Subcutaneous abdominal adipose tissue (tissue), 5 donors: ENCODE measurements around the gene PANK1.
"Not testable (repeated sequence)": the region's sequence is repeated elsewhere in the genome, so short reads cannot be mapped to it uniquely, and the experiment has no call there.

ENCODE experiments used
- H3K27ac ChIP-seq: one replicate; pipeline ENCODE4 v1.7.0; 2013; ENCODE audit warnings: low read depth, mild to moderate bottlenecking, inconsistent platforms, low read length, moderate library complexity
- H3K27me3 ChIP-seq, 5 donors: one replicate each; pipeline ENCODE4 v1.7.0; 2013; ENCODE audit warnings: low read length in 5 of 5, inconsistent platforms in 1 of 5; ENCODE audit not compliant: control insufficient read depth in 5 of 5, insufficient read depth in 4 of 5
- H3K36me3 ChIP-seq, 5 donors: one replicate each; pipeline ENCODE4 v1.7.0; 2013; ENCODE audit warnings: low read length in 5 of 5; ENCODE audit not compliant: control insufficient read depth in 5 of 5, insufficient read depth in 5 of 5
- H3K4me1 ChIP-seq, 5 donors: one replicate each; pipeline ENCODE4 v1.7.0; 2013; ENCODE audit warnings: low read length in 5 of 5, mild to moderate bottlenecking in 3 of 5, moderate library complexity in 1 of 5; ENCODE audit not compliant: control insufficient read depth in 5 of 5, insufficient read depth in 5 of 5
- H3K4me3 ChIP-seq, 5 donors: one replicate each; pipeline ENCODE4 v1.7.0; 2013; ENCODE audit warnings: low read length in 5 of 5, low read depth in 1 of 5
- H3K9ac ChIP-seq, 5 donors: one replicate each; pipeline ENCODE4 v1.7.0; 2013; ENCODE audit warnings: low read length in 5 of 5, mild to moderate bottlenecking in 4 of 5, moderate library complexity in 3 of 5
- H3K9me3 ChIP-seq, 5 donors: one replicate each; pipeline ENCODE4 v1.7.0; 2013; ENCODE audit warnings: low read length in 5 of 5; ENCODE audit not compliant: control insufficient read depth in 5 of 5
- donor health status: healthy.
- donor health status: healthy.
- donor health status: healthy.
- donor health status: healthy.
- donor health status: healthy.

PANK1 gene

DNA sequence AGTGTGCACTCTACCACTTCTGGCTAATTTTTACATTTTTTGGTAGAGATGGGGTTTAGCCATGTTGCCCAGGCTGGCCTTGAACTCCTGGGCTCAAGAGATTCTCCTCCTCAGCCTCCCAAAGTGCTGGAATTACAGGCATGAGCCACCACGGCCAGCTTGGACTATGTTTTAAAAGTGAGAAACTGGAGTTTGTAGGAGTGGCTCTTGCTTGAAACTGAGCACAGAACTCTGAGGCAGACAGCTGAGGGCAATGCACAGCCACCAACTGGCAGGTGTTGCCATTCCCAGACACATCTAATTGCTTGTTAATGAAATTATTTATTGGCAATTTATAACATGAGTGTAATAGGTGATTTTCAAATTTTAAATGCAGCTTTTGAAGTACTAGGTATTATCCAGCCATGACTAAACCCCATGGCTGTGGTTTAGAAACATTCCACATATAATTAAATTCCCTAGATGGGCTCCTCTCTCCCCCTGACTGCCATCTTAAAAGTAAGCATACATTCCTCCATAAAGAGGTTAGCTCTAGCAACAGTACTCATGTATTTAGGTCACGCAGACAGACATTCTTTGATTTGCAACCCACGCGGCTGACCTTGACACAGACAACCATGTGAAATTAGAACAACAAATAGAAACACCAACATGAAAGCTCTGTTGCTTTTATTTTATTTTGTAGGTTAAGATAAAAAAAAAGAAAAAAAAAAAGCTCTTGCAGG, 19.8 kb downstream of the PANK1 start:
- Histone ChIP-seq H3K27ac (no peak overlapping the region), H3K36me3 (no peaks in the 10 kb centered on the region), H3K9me3 (peaks cover 0 to 4% (median 0%) of the 10 kb centered on the region in 5 donors), H3K4me1 (no peaks in the 10 kb centered on the region), H3K27me3 (no peaks in the 10 kb centered on the region), H3K4me3 (no peak overlapping the region), H3K9ac (no peak overlapping the region)

DNA sequence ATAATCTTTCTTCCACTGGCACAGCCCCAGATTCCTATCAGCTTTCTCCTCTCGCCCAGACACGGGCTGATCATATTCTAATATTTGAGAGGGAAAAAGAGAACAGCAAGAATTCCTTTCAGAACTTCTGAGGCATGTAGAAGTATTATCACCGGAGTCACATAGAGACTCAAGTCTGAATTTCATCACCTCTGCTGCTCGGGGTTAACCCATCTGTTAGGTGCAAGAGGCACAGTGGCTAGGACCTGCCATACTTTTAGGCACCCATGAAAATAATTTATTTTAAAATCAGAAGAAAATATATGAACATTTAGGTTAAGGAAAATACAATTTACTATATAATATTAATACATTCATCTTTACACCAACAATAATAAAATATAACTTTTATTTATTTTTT, 21.0 kb downstream of the PANK1 start:
- H3K36me3 ChIP-seq = no peaks in the 10 kb centered on the region
- peaks cover 0 to 7% (median 6%) of the 10 kb centered on the region in 5 donors for H3K9me3 ChIP-seq
- no peak overlapping the region for H3K9ac ChIP-seq
- no peaks in the 10 kb centered on the region for H3K27me3 ChIP-seq
- no peak overlapping the region for H3K4me3 ChIP-seq
- no peaks in the 10 kb centered on the region for H3K4me1 ChIP-seq
- no peak overlapping the region for H3K27ac ChIP-seq

DNA sequence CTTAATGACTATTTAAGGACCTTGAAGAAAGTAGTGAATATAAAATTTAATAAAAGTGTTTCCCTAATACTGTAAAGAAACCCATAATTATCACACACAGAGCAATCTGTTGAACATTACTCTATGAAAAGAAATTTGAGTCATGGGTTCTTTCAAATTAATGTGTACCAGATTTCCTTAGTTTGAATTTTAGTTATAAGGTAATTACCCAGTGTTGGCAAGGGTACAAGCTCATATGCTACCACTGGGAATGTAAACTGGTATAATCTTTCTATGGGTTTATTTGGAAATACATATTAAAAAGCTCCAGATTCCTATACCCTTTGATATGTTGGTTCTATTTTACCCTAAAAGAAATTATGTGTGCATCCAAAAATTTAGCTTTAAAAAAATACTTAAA, 22.9 kb downstream of the PANK1 start:
- no peak overlapping the region for H3K4me3 ChIP-seq
- H3K4me1 ChIP-seq = no peaks in the 10 kb centered on the region
- no peak overlapping the region for H3K9ac ChIP-seq
- H3K27me3 ChIP-seq = no peaks in the 10 kb centered on the region
- no peak overlapping the region for H3K27ac ChIP-seq
- no peaks in the 10 kb centered on the region for H3K36me3 ChIP-seq
- H3K9me3 ChIP-seq = peaks cover 0 to 7% (median 6%) of the 10 kb centered on the region in 5 donors

DNA sequence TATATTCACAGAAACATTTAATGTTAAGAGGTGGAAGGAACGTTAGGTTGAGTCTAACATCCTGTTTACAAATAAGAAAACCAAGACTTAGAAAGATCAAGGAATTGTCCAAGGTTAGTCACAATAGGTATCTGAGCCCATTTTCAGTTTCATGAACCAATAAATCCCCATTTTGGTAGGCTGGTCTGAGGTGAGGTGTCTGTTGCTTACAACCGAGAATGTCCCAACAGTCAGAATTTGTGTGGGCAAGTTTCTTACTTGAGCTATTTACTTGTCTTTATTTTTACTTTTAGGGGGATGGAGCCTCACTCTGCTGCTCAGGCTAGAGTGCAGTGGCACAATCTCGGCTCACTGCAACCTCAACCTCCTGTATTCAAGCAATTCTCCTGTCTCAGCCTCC, 23.6 kb downstream of the PANK1 start:
- Histone ChIP-seq H3K9me3 (peaks cover 0 to 7% (median 6%) of the 10 kb centered on the region in 5 donors), H3K36me3 (no peaks in the 10 kb centered on the region), H3K27ac (no peak overlapping the region), H3K4me3 (no peak overlapping the region), H3K9ac (no peak overlapping the region), H3K27me3 (no peaks in the 10 kb centered on the region), H3K4me1 (no peaks in the 10 kb centered on the region)

DNA sequence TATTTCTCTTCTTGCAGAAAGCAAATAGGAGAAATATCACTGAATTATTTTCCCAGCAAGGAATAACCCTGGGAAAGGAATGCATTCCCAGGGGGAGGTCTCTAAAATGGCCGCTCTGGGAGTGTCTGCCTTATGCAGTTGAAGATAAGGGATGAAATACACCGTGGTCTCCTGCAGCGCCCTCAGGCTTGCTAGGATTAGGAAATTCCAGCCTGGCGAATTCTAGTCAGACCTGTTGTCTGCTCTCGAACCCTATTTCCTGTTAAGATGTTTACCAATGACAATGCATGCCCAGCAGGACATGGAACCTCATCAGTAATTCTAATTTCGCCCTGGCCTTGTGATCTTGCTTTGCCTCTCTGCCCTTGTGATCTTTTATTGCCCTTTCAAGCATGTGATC, 24.7 kb downstream of the PANK1 start:
- not testable (repeated sequence) for H3K27me3 ChIP-seq, H3K9me3 ChIP-seq, H3K4me3 ChIP-seq, H3K4me1 ChIP-seq, H3K9ac ChIP-seq, H3K27ac ChIP-seq, H3K36me3 ChIP-seq

DNA sequence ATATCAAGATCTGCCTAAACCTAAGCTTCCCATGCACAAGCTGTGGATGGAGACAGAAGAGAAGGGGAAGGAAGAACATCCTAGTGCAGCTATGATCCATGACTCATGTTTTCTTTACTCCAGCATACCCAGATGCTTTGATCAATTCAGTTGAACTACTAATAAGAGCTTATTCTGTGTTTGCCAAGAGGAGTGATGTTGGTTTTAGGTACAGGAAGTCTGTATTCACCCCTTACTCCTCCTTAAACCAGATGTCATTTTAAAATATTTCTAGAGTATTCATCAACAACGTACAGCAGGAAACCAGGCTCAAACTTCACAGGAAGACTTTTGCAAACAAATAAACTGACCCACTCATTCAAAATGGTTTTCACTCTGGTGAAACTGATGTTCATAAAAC, 29.2 kb downstream of the PANK1 start:
- Histone ChIP-seq H3K9me3 (peaks cover 0 to 7% (median 6%) of the 10 kb centered on the region in 5 donors), H3K27ac (no peak overlapping the region), H3K4me1 (no peaks in the 10 kb centered on the region), H3K27me3 (no peaks in the 10 kb centered on the region), H3K36me3 (peaks cover 0 to 4% (median 3%) of the 10 kb centered on the region in 5 donors), H3K9ac (no peak overlapping the region), H3K4me3 (no peak overlapping the region)

DNA sequence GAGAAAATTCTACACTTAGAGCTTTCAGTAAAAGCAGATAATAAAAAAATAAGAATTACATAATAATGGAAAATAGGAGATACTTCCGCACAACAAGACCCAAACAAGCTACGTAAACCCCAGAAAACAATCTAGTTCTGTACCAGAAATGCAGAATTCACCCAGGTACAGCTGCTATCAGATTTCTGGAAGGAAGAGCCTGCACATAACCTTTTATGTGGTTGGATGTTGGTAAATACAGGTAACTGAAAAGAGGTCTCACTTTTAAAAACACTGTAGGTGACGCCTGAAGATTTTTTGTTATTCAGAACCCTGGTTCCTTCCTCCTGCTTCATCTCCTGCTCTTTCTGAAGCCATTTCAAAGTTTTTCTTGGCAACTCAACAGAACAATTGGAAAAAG, 29.9 kb downstream of the PANK1 start:
- H3K9ac ChIP-seq = no peak overlapping the region
- peaks cover 0 to 4% (median 3%) of the 10 kb centered on the region in 5 donors for H3K36me3 ChIP-seq

DNA sequence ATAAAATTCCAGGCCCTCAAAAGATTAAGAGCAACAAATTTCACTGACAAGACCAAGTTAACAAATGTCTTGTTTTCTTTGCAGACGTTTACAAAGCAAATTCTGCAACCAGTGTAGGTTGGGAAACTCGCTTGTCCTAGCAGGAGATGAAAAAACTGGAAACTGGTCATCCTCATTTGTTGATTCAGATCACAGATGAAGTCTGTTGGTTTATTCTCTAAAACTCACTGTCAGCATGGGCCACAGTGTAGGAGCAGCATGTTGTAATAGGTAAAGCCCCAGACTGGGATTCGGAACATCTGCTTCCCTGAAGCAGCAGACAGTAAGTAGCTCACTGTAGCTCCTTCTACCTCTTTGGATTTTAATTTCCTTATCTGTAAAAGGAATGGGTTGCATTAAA, 31.5 kb downstream of the PANK1 start:
- no peak overlapping the region for H3K4me3 ChIP-seq
- H3K9me3 ChIP-seq = no peaks in the 10 kb centered on the region
- no peak overlapping the region for H3K9ac ChIP-seq
- no peaks in the 10 kb centered on the region for H3K4me1 ChIP-seq
- peaks cover 0 to 8% (median 3%) of the 10 kb centered on the region in 5 donors for H3K36me3 ChIP-seq
- H3K27me3 ChIP-seq = no peaks in the 10 kb centered on the region
- no peak overlapping the region for H3K27ac ChIP-seq

More for the DNA sequence above, 29.9 kb downstream of the PANK1 start:
- H3K4me1 ChIP-seq = no peaks in the 10 kb centered on the region
- no peaks in the 10 kb centered on the region for H3K27me3 ChIP-seq
- peaks cover 0 to 6% (median 3%) of the 10 kb centered on the region in 5 donors for H3K9me3 ChIP-seq
- no peak overlapping the region for H3K4me3 ChIP-seq
- no peak overlapping the region for H3K27ac ChIP-seq

DNA sequence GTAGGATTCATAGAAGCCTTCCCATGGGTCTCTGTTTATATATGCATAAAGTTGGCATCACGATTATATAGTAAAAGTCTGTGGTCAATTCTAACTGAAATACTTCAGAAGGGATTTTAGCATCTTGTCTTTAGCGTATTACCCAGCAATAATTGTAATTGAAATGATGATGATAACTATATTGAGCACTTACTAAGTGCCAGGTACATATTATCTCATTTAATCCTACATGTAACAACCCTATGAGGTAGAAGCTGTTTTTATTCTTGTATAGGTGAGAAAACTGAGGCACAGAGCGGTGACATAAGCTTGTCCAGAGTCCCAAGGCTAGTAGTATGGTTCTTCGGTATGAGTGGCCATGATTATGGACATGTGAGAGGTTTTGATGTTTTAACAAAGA, 33.8 kb downstream of the PANK1 start:
- no peak overlapping the region for H3K27ac ChIP-seq

DNA sequence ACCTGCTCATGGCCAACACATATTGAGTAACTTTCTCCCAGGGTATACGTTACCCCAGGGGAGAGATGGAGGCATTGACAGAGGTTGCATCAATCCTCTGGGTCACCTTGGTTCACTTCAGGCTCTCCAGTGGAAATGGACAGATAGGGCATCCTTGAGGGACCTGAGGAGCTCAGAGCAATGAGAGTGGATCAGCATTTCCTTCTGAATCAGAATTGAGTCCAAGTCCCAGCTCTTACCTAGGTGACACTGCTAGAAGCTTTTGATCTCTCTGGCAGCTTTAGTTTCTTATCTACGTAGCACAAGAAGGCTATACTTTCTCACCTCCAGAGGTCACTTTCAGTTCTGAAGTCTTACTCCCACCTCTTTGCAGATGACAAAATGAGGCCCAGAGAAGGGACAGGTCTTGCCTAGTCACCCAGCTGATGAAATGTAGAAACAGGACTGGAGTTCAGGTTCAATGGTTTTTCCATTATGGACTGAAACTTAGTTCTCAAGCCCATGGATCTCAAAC, 35.2 kb downstream of the PANK1 start:
- H3K27ac ChIP-seq = no peak overlapping the region
- H3K4me3 ChIP-seq = no peak overlapping the region
- H3K9ac ChIP-seq = no peak overlapping the region
- no peaks in the 10 kb centered on the region for H3K4me1 ChIP-seq
- H3K27me3 ChIP-seq = no peaks in the 10 kb centered on the region
- no peaks in the 10 kb centered on the region for H3K9me3 ChIP-seq
- H3K36me3 ChIP-seq = peaks cover 0 to 8% (median 3%) of the 10 kb centered on the region in 5 donors

More for the DNA sequence above, 33.8 kb downstream of the PANK1 start:
- H3K27me3 ChIP-seq = no peaks in the 10 kb centered on the region
- peaks cover 0 to 8% (median 3%) of the 10 kb centered on the region in 5 donors for H3K36me3 ChIP-seq
- H3K9me3 ChIP-seq = no peaks in the 10 kb centered on the region
- no peaks in the 10 kb centered on the region for H3K4me1 ChIP-seq
- H3K9ac ChIP-seq = no peak overlapping the region
- H3K4me3 ChIP-seq = no peak overlapping the region
